ENCODE results near the gene TEAD4.

DNA sequence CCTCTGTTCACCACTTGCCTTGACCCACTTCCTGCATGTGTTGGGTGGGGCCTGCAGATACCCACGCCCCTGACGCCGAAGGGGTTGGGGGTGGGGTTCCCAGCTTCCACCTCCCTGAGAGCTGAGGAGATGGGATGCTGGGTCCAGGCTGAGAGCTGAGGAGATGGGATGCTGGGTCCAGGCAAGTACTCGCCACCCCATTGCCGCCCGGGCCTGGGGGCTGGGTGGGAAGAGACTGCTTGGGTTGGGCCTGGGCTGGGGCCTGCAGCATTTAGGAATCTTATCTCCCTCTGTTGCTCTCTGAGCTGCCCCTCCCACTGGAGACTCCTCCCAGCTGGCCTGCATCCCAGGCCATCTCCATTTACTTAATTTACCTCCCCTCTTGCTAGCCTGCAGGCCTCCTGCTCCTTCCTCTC is 17.4 kb downstream of the TEAD4 start:
- TF ChIP-seq, protein P1, sequence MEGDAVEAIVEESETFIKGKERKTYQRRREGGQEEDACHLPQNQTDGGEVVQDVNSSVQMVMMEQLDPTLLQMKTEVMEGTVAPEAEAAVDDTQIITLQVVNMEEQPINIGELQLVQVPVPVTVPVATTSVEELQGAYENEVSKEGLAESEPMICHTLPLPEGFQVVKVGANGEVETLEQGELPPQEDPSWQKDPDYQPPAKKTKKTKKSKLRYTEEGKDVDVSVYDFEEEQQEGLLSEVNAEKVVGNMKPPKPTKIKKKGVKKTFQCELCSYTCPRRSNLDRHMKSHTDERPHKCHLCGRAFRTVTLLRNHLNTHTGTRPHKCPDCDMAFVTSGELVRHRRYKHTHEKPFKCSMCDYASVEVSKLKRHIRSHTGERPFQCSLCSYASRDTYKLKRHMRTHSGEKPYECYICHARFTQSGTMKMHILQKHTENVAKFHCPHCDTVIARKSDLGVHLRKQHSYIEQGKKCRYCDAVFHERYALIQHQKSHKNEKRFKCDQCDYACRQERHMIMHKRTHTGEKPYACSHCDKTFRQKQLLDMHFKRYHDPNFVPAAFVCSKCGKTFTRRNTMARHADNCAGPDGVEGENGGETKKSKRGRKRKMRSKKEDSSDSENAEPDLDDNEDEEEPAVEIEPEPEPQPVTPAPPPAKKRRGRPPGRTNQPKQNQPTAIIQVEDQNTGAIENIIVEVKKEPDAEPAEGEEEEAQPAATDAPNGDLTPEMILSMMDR (IDR thresholded peaks at IDR 0.05), result no peak
- TF ChIP-seq EZH2 (IDR thresholded peaks at IDR 0.05), result no peak

Measured in neural progenitor cell (in vitro differentiated cells).